HepG2 (cell line): ENCODE measurements around the gene OR5K4. TPM values are rescaled to one million over a fixed set of nuclear protein-coding genes. Genes with fewer than 3 reads are reported as not detected.

Experiments used
- ATAC-seq: fragments of 200-7000 bp; cut with Tn5 transposase; 3 replicates; pipeline ENCODE4 v1.9.1; 2020; ENCODE audit warnings: mild to moderate bottlenecking, moderate library complexity
- BruUV-seq: library from RNA; stranded (reverse); fragments of 400-500 nt; replicated peaks from 2 replicates; lab custom pipeline; 2021; lab: Mats Ljungman, UMichigan
- CTCF ChIA-PET: fragments of 300-600 bp; formaldehyde crosslinking; extraction: SDS; loops from one replicate; lab custom pipeline; 2021; ENCODE audit warnings: low total read pairs, inconsistent platforms, low intra/inter-chr PET ratio; lab: Yijun Ruan, JAX
- POLR2A ChIA-PET: fragments of 350-600 bp; sonication (Branson Sonifier 250); formaldehyde crosslinking; loops from one replicate; lab custom pipeline; 2020; ENCODE audit warnings: antibody characterized with exemption, inconsistent platforms; lab: Yijun Ruan, JAX
- DNase-seq: peaks from one replicate; pipeline ENCODE4 v3.0.0-alpha.2; 2015; ENCODE audit warnings: low spot score
- FAIRE-seq: peaks from 3 replicates; lab custom pipeline; 2011; peaks lifted over from hg19 to GRCh38; lab: Jason Lieb, UNC
- H2AFZ ChIP-seq: one replicate; pipeline ENCODE4 v1.6.1; 2011; ENCODE audit warnings: low read length, inconsistent platforms
- H3K27ac ChIP-seq: fragments of 300-600 bp; 3 replicates; pipeline ENCODE4 v1.8.0; 2011; ENCODE audit warnings: mixed run types, mild to moderate bottlenecking, mixed read lengths, low read length, inconsistent platforms; ENCODE audit not compliant: insufficient read depth; ENCODE audit errors: extremely low read length
- H3K27me3 ChIP-seq, 2 experiments: fragments of 200-600 bp in 1 of 2; 2 replicates in 1 of 2; 3 replicates in 1 of 2; pipeline versions ENCODE4 v1.6.0 to v1.8.0; 2011; ENCODE audit warnings: low read length in 2 of 2, mild to moderate bottlenecking in 2 of 2, moderate library complexity in 2 of 2, inconsistent platforms in 1 of 2; ENCODE audit not compliant: insufficient read depth in 2 of 2, control insufficient read depth in 1 of 2
- H3K36me3 ChIP-seq, 2 experiments: fragments of 200-600 bp in 1 of 2; replicated peaks in 1 of 2; 2 replicates in 1 of 2; 3 replicates in 1 of 2; pipeline versions ENCODE4 v1.5.1 to v1.8.0; 2011; ENCODE audit warnings: low read length in 2 of 2, inconsistent platforms in 1 of 2; ENCODE audit not compliant: insufficient read depth in 2 of 2, control insufficient read depth in 1 of 2
- H3K4me1 ChIP-seq: 2 replicates; pipeline ENCODE4 v1.5.1; 2012; ENCODE audit warnings: low read length, inconsistent platforms; ENCODE audit not compliant: insufficient read depth
- H3K4me2 ChIP-seq: 2 replicates; pipeline ENCODE4 v1.6.0; 2011; ENCODE audit warnings: low read depth, low read length, inconsistent platforms
- H3K4me3 ChIP-seq, 3 experiments: fragments of 200-600 bp in 1 of 3; sonication (generic), shearing (Covaris generic) in 1 of 3; replicated peaks in 1 of 3; 2 replicates each; pipeline ENCODE4 v1.5.1; 2011 to 2016; ENCODE audit warnings: low read length in 3 of 3, inconsistent platforms in 2 of 3, low read depth in 2 of 3, mild to moderate bottlenecking in 2 of 3, control low read depth in 1 of 3, mixed read lengths in 1 of 3; ENCODE audit not compliant: insufficient read depth in 1 of 3
- H3K79me2 ChIP-seq: one replicate; pipeline ENCODE4 v1.6.1; 2011; ENCODE audit warnings: low read length, inconsistent platforms; ENCODE audit not compliant: insufficient read depth
- H3K9ac ChIP-seq: 2 replicates; pipeline ENCODE4 v1.6.0; 2011; ENCODE audit warnings: mild to moderate bottlenecking, low read depth, low read length, inconsistent platforms; ENCODE audit not compliant: insufficient read depth
- H3K9me3 ChIP-seq: 2 replicates; pipeline ENCODE4 v1.5.1; 2012; ENCODE audit warnings: mild to moderate bottlenecking, low read length
- H4K20me1 ChIP-seq: 2 replicates; pipeline ENCODE4 v1.6.0; 2011; ENCODE audit warnings: inconsistent platforms, mild to moderate bottlenecking, low read length, moderate library complexity; ENCODE audit not compliant: insufficient read depth
- MAX ChIP-seq: IDR thresholded peaks from 2 replicates; pipeline ENCODE4 v1.6.1; 2012; ENCODE audit warnings: inconsistent platforms
- YEATS2 ChIP-seq: sonication (generic); formaldehyde crosslinking; IDR thresholded peaks from 2 replicates; pipeline ENCODE4 v1.4.0; 2020; ENCODE audit warnings: missing genetic modification reagents, borderline replicate concordance
- ZBTB2 ChIP-seq: sonication (generic); formaldehyde crosslinking; IDR thresholded peaks from 2 replicates; pipeline ENCODE4 v1.8.0; 2022; ENCODE audit warnings: low read depth, missing genetic modification reagents
- ZNF225 ChIP-seq: sonication (generic); formaldehyde crosslinking; IDR thresholded peaks from 2 replicates; pipeline ENCODE4 v1.4.0; 2020; ENCODE audit warnings: mild to moderate bottlenecking, missing genetic modification reagents
- ZNF644 ChIP-seq: IDR thresholded peaks from 2 replicates; pipeline ENCODE4 v1.6.1; 2016; ENCODE audit warnings: low read depth
- WGBS: methylation state at CpG from one replicate; pipeline ENCODE4 v1.1.6; 2017; ENCODE audit warnings: low lambda C conversion rate; 5-methylcytosine and 5-hydroxymethylcytosine counted together
- in situ Hi-C: cut with HindIII; loops from 2 replicates; pipeline ENCODE4 v1.10.0; 2017; ENCODE audit warnings: low pct_unique_long_range_greater_than_20kb; ENCODE audit not compliant: extremely low pct_ligation_motif_present
- intact Hi-C: fragments of 100-400 bp; cut with micrococcal nuclease; formaldehyde crosslinking; loops from one replicate; pipeline ENCODE4 v1.10.0; 2022; ENCODE audit not compliant: unreplicated experiment
- polyA plus RNA-seq, 8 experiments: library from polyadenylated mRNA; depleted of rRNA in 3 of 8; stranded (reverse) in 7 of 8; unstranded in 1 of 8; fragments of >200 nt; fragmentation: Illumina TruSeq in 4 of 8; extraction: Trizol in 4 of 8; gene quantifications; 2 replicates each; pipeline versions ENCODE4 v1.2.1 to v1.2.3, GENCODE V29; 2011 to 2016; ENCODE audit warnings: low read depth in 4 of 8, missing spikeins in 1 of 8, mixed read lengths in 1 of 8; ENCODE audit not compliant: insufficient read depth in 1 of 8
- total RNA-seq, 5 experiments: library from RNA; depleted of rRNA; stranded (reverse); fragments of >200 nt; fragmentation: Illumina TruSeq; extraction: Trizol; gene quantifications; 2 replicates each; pipeline ENCODE4 v1.2.3, GENCODE V29; 2016; ENCODE audit warnings: low read depth in 1 of 5

OR5K4 gene
- total and polyA plus RNA-seq, 2 of the 13 experiments (the other 11 are each of a cell fraction or from before 2014, with no cell fraction given): not detected

- BruUV-seq: no TSS peak
- peaks cover 24% of the 10 kb centered on the region for H3K4me1 ChIP-seq
- no peak overlapping the region for H3K27ac ChIP-seq
- no peaks in the 10 kb centered on the region for H4K20me1 ChIP-seq
- H3K79me2 ChIP-seq: no peaks in the 10 kb centered on the region
- no peak overlapping the region for H3K4me3 ChIP-seq
- intact Hi-C loops: loop anchor here (10.0 kb wide), 1 partner anchor 530 kb away; no protein-coding TSS in a partner anchor
- H3K9ac ChIP-seq: no peak overlapping the region
- no peaks in the 10 kb centered on the region for H3K36me3 ChIP-seq
- H3K4me2 ChIP-seq: peak overlapping the region; percentile 52
- in situ Hi-C loops: loop anchor here (5.0 to 25.0 kb wide), 2 partner anchors 288 to 538 kb away; partner anchors contain the start of gene GABRR3
- ChIA-PET POLR2A (no interaction called here), CTCF (no interaction called here)
- ATAC-seq (no peak), DNase-seq (no peak), FAIRE-seq (no peak)
- H3K27me3 ChIP-seq: no peaks in the 10 kb centered on the region
- WGBS: 38% methylated on average over 12 of the region's 12 CpGs
- H2AFZ ChIP-seq: no peak overlapping the region
- TF ChIP-seq ZBTB2 (CRISPR knock-in tag): no peak
- TF ChIP-seq MAX: 0 out of 2 replicates have a peak, but pooled peaks have one; percentile 31
- 0 out of 2 replicates have a peak, but pooled peaks have one; percentile 13 for TF ChIP-seq ZNF644 (CRISPR knock-in tag)
- no peaks in the 10 kb centered on the region for H3K9me3 ChIP-seq
Measured at GRCh38 chr3:98325055-98325454, 28.6 kb upstream of the OR5K4 start.

GRCh38 chr3:98326105-98326893 lies 27.4 kb upstream of the OR5K4 start:
- H3K27me3 ChIP-seq: no peaks in the 10 kb centered on the region
- H3K79me2 ChIP-seq: no peaks in the 10 kb centered on the region
- BruUV-seq: no TSS peak
- H2AFZ ChIP-seq: no peak overlapping the region
- no peak overlapping the region for H3K27ac ChIP-seq
- H3K4me3 ChIP-seq: no peak overlapping the region
- DNase-seq (no peak), FAIRE-seq (no peak), ATAC-seq (no peak)
- CTCF ChIA-PET: no interaction called here
- peaks cover 24% of the 10 kb centered on the region for H3K4me1 ChIP-seq
- no peak overlapping the region for H3K4me2 ChIP-seq
- no peaks in the 10 kb centered on the region for H3K9me3 ChIP-seq
- in situ Hi-C loops: loop anchor here (5.0 to 25.0 kb wide), 2 partner anchors 289 to 539 kb away; partner anchors contain the start of gene GABRR3
- H3K36me3 ChIP-seq: no peaks in the 10 kb centered on the region
- WGBS: 21% methylated on average over 2 of the region's 2 CpGs
- intact Hi-C loops: loop anchor here (10.0 kb wide), 1 partner anchor 531 kb away; no protein-coding TSS in a partner anchor
- H3K9ac ChIP-seq: no peak overlapping the region
- no peaks in the 10 kb centered on the region for H4K20me1 ChIP-seq
- POLR2A ChIA-PET: no interaction called here
- TF ChIP-seq YEATS2 (CRISPR knock-in tag): no peak
- TF ChIP-seq ZNF225: no peak
